Limb (tissue), 2 donors: ENCODE results near the gene TRIP12.
"Not testable (repeated sequence)": the region's sequence is repeated elsewhere in the genome, so short reads cannot be mapped to it uniquely, and the experiment has no call there.

Experiments
- DNase-seq, 2 donors: peaks; one replicate each; pipeline ENCODE4 v3.0.0-alpha.2; 2016; ENCODE audit errors: extremely low spot score in 2 of 2

Gene TRIP12

DNA sequence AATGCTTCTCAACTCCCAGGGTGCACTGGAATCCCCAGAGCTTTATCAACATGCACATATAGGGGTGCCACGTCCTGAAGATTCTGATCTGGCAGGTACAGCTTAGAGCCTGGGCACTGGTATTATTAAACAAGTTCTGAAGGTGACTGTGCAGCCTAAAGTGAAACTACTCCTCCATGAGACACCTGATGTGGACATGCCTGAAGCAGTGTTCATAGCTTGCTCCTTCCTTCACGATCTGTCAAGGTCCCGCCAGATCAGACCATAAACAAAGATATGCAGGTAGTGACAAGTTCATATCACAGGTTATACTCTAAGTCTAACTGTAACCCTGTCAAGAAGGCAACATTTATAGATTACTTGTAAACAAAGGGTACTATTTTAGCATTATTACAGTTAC is 142.2 kb downstream of the TRIP12 start:
- no peak for DNase-seq

DNA sequence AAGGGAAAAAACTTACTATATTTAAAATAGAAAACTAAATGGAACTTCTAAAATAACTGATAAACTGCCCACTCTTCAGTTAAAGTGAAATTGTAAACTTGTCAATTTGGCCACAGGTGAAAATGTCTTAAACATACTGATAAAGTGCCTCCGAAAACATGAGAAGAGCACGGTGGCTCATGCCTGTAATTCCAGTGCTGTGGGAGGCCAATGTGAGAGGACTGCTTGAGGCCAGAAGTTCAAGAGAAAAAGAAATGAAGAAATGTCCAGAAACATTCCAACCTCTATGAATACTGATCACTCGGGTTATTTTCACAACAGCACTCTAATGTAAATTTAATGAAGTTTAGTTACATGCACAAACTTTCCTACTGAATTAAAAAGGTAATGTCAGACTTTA is 144.1 kb downstream of the TRIP12 start:
- no peak for DNase-seq

DNA sequence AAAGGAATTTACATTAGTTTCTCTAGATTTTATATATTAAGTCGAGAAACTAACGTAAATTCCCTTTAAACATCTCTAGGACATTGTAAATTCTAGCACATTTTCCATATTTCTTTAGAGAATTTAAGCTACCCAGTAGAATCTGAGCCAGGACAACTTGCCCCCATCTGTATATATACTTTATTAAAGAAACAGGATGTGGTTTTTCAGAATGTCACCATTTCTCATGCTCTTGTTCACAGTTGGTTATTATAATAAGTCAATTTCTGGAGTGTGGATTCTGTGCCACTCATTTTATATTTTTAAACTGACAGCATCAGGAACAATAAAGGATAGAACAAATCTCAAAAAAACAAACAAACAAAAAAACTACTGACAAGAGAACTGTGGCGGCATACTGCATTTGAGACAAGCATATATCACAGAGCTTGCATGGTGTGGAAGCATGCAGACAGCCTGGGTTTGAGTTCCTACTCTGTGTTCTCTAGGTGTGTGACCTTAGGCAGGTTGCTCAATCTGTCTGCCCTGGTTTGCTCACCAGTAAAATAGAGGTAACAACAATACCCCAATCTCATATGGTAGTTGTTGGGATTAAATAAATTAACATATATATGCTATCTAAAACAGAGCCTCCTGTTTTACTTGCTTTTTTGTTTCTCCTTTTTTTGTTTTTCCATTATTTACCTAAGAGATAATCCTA is 146.0 kb downstream of the TRIP12 start:
- DNase-seq = no peak

DNA sequence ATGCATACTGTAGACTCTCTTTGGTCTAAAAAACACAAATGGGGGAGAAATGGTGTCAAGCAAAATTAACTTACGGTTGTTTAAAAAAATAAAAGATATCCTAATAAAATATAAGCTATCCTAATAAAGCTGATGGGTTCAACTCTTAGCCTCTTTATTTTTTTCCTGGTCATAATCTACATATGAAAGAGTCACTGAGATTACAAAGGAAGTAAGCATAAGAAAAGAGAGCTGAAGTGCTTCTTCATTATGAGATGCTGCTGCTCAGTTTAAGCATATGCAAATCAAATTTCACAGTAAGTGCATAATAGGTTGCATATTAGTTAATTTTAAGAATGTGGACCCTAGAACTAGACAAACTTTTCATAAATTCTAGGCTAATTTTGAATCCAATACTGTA is 147.6 kb downstream of the TRIP12 start:
- no peak for DNase-seq

DNA sequence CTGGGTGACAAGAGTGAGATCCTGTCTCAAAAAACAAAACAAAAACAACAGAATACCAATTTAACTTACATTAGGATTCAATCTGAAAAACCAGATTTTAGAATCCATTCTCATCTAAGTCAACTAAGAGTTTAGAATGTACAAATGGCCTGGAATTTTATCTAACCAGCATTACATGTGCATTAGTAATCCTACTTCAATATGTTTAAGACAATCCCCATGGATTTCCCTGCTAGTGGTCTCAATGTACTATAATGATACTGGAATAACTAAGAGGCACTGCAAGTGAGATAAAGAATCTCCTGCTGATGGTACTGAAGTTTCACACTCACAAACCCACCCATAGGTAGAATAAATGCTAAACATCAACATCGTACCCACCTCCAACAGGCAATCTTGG is 153.6 kb downstream of the TRIP12 start:
- DNase-seq = no peak

DNA sequence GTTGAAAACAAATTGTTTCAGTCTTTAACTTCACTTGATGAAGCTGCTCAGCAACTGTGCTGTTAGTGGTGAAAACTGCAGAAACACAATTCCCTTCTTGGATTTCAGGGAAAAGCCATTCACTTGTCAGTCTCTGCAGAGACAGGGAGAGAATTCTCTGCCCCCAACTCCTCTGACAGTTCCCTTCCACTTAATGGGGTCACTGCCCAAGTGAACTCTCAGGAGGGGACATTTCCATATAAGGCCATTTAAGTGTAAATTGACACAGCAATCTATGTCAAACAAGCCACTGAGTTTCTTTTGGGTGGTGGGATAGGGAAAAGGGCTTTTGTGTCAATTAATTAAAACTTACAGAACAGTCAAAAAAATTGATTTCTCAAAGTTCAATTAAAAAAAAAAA is 156.1 kb downstream of the TRIP12 start:
- no peak for DNase-seq

DNA sequence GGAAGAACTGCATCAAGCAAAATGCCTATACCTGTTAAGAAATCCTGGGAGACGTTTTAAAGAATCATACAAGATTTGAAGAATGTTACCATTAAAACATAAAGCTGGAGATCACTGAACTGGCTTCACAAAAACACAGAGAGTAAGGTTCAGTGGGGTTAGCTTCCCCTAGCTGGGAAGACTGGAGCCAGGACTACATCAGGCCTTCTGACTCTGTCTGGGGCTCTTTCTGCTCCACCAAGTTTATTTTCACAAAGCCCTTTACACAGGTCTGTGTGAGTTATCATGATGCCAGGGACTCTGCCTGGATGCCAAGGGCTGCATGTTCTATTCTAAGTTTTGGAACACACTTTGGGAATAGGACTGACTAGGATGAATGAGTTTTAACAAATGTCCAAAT is 160.1 kb downstream of the TRIP12 start:
- DNase-seq = no peak

DNA sequence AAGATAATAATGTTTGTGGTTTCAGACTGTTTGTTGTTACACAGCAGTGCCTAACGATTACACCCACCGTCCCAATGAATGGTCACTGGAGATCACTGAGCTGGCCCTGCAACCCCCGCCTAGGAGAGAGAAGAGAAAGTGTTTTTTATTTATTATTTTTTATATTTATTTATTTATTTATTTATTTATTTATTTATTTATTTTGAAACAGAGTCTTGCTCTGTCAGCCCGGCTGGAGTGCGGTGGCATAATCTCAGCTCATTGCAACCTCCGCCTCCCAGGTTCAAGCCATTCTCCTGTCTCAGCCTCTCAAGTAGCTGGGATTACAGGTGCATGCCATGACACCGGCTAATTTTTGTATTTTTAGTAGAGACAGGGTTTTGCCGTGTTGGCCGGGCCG is 164.3 kb downstream of the TRIP12 start:
- not testable (repeated sequence) for DNase-seq

DNA sequence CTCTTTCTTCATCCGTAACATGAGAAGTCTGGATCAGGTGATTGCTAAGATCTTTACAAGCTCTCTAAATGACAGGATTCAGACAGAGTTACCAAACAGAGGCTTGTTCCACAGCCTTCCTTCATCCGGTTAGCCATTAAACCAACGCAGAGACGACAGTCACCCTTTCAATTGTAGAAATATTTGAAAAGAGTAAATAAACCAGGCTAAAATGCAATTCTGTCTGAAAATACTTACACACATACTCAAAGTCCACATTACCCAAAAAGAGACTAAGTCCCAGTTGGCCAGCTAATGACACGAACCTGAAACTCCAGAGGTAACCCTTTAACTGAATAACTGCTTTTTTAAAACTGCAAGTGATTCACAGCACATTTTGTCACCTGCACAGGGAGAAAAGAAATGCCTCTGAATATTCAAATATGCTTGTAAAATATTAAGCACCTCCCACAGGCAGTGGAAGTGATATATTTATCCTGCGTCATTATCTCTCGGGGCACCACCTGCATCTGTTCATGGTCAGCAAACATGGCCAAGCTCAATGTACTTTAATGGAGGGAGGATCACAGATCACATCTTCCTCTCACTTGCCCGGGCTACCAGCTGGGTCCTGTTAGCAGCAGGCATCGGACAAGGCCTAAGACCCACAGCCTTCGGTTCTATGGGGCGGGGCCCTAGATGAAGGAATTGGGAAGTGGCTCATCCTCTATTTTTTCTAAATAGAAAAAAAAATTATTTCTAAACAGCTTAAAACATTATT is 168.7 kb downstream of the TRIP12 start:
- DNase-seq = no peak

DNA sequence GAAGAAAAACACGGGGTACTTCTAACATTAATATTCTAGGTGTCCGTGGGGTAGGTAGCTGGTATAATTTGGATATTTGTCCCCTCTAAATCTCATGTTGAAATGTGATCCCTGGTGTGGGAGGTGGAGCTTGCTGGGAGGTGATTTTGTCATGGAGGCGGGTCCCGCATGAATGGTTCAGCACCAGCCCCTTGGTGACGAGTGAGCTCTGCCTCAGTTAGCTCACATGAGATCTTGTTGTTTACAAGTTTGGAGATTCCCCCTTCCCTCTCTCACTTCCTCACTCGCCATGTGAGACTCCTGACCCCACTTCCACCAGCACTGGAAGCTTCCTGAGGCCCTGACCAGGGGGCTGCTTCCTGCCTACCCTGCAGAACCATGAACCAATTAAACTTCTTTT is 172.0 kb downstream of the TRIP12 start:
- no peak for DNase-seq

DNA sequence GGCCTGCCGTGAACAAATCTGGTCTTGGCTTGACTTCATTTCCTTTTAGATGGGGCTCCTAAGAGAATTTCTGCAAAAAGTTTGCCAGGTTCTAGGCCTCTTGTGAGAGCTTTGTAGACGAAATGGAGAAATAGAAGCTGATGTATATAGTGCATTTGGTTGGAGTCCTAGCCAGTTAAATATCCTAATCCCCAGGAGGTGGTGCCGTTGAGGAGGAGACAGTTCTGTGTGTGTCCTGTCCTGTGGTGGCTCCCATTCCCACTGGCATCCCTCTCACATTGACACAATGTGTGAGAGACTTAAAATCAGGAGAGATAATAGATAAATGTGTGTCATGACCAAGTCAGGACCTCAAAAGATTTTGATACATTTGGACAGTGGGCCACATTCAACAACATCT is 172.9 kb downstream of the TRIP12 start:
- DNase-seq = no peak

DNA sequence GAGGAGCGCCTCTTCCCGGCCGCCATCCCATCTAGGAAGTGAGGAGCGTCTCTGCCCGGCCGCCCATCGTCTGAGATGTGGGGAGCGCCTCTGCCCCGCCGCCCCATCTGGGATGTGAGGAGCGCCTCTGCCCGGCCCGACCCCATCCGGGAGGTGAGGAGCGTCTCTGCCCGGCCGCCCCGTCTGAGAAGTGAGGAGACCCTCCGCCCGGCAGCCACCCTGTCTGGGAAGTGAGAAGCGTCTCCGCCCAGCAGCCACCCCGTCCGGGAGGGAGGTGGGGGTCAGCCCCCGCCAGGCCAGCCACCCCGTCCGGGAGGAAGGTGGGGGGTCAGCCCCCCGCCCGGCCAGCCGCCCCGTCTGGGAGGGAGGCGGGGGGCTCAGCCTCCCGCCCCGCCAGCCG is 179.1 kb downstream of the TRIP12 start:
- DNase-seq = not testable (repeated sequence)

DNA sequence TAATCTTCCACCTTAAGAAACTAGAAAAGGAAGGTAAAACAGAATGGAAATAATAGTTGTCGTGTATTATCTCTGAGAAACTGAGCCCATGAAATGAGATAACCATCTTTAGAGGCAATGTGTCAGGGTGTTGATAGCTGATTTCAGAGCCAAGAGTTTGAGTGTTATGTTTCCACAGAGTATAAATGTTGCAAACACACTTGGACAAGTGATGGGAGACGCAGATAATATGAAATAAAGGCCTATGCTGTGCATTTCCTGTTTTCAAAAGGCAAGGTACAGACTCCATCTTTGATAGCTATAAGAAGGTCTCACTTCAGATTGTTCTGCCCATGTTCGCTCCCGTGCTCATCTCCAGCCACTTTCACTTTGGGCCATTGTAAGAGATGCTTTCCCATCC is 181.5 kb downstream of the TRIP12 start:
- no peak for DNase-seq

DNA sequence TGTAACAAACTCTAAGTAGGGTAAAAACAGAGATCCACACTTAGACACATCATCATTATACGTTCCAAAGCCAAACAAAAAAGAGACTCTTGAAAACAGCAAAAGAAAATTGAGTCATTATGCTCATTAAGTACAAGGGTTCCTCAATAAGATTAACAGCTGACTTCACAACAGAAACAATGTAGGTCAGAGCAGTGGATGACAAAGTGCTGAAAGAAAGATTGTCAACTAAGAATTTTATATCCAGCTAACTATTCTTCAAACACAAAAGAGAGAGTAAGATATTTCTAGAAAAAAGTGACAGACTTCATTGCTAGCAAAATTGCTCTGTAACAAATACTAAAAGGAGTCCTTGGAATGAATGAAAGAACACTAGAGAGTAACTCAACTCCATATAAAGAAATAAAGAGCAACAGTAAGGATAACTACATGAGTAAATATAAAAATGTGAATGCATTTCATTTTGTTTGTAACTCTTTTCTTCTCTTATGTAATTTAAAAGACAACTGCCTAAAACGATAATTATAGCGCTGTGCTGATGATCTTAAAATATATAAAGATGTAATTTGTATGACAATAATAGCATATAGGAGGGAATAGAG is 183.7 kb downstream of the TRIP12 start:
- no peak for DNase-seq

DNA sequence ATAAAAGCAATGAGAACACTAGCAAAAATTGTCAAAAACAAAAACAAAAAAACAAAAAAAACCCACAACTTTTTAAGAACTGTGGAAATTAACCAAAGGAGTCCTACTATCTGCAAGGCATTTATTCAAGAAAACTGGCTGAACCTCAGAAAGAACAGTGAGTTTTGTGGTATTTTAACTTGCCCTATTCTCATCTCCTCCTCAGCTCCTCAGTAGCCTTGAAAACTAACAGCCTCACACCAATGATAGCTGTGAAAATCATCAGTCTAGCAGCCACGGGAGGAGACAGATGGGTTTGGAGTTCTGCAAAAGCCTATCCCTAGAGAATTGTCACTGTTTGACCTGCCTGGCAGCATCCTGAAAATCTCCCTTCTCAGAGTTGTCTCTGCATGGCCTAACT is 187.4 kb downstream of the TRIP12 start:
- DNase-seq = no peak

DNA sequence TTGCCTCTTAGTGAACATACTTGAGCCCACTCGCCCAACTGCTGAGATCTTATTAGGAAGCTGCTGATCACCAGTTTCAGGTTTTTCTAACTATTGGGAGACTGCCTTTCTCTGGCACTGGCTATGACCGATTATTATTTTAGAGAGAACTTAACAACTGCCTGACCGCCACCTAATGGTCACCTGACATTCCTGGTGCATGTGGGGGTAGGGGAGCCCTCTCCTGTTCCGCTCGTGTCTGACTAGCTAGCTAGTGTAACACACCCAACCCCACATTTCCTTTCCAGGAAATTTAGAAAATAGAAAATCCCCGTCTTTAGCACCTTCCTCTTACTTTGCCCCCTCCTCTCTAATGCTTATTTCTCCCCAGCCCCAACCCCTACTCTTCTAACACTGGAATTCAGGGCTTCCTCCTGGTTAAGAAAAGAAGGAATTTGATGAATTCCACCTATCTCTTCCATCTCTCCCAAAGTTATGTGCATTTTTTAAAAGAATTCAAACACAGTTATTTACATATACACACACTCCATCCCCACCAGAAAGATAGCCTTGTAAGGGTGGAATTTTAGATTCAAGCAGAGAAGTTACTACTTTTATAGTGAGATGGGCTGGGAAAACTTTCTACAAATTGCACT is 188.1 kb downstream of the TRIP12 start:
- no peak for DNase-seq

DNA sequence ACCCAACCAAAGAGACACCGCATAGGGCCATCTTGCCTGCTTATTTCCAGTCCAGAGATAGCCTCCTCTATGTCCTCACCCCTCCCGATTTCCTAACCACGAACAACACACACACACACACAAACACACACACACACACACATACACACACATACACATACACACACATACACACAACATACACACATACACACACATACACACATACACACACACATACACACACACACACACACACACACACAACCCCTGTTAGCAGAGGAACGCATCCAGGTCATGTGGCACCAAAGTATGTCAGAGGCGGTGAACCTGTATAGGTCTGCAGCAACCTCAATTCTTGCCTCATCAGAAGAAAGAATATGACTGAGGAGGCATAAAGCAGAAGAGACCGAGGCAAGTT is 188.9 kb downstream of the TRIP12 start:
- no peak for DNase-seq

DNA sequence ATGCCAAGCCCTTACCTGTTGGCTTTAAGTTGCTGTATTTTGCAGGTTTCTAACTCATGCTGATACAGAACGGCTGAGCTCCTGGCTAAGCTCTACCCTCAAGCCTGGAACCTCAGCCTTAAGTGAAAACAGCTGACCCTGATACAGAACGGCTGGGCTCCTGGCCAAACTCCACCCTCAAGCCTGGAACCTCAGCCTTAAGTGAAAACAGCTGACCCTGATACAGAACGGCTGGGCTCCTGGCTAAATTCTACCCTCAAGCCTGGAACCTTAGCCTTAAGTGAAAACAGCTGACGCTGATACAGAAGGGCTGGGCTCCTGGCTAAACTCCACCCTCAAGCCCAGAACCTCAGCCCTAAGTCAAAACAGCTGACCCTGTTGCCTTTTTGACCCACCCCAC is 189.9 kb downstream of the TRIP12 start:
- DNase-seq = no peak

DNA sequence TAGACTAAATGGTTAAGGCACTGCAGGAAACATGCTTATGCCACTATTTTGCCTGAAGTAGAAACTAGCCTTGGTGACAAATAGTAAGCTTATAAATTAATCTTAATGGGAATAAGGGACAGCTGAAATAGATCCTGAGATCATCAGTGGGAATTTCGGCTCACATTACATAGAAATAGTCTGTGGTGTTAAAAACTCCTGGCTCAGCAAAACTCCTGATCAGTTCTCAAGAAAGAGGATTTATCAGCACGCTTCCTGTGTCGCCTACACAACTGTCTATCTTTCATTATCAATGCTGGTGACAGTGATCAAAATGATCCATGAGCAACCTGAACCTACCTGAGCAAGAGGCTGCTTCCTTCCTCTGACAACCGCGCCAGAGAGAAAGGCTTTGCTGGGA is 190.4 kb downstream of the TRIP12 start:
- no peak for DNase-seq

DNA sequence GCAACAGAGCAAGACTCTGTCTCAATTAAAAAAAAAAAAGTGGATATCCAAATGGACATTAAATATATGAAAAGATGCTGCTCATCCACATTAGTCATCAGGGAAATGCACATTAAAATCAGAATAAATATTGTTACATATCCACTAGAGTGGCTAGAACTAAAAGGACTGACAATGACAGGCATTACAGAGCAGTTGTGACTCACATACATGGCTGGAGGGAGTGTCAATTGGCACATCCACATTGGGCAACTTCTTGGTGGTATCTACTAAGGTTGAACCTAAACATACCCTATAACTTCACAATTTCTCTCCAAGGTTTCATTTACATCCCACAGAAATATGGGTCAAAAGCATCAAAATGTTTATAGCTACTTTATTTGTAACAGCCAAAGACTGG is 193.4 kb downstream of the TRIP12 start:
- no peak for DNase-seq

DNA sequence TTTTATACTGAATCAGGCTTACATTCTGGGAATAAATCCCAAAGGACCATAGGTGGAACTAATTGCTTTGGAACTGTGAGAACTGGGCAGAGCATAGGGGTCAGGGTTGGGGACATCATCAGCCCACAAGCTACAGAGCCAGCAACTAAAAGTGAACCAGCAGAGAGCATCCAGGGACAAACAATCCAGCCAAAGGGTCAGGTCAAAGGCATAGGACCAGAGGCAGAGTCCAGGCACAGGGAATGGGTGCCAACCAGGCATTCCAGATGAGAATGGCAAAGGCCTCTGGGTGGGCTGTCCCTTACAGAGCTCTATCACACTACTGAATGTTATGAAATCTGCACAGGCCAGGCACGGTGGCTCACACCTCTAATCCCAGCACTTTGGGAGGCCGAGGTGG is 195.2 kb downstream of the TRIP12 start:
- no peak for DNase-seq
